GM19452 (cell line): Measurements from ENCODE around the gene LPP.

ENCODE experiments used
- ATAC-seq: cut with Tn5 transposase; IDR thresholded peaks from one replicate; pipeline ENCODE4 v1.9.1; 2021; ENCODE audit not compliant: unreplicated experiment

Gene LPP

DNA sequence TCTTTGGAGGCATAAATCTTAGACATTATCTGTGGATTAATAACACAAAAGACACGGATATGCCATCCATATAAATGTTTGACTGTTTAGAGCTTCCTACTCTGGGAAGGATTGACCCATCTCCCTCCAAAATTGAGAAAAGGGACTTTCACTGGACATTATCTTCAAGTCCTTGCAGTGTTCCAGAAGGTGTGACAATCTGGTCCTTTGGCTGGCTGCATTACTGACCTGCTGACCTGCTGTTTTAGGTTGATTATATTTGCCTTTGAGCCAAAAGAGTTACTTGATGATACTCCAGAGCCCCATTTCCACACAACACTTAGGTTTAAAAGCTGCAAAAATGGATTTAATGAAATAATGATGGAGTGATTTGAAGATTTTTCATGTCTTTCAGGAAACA is 504.6 kb downstream of the LPP start:
- no peak for ATAC-seq

DNA sequence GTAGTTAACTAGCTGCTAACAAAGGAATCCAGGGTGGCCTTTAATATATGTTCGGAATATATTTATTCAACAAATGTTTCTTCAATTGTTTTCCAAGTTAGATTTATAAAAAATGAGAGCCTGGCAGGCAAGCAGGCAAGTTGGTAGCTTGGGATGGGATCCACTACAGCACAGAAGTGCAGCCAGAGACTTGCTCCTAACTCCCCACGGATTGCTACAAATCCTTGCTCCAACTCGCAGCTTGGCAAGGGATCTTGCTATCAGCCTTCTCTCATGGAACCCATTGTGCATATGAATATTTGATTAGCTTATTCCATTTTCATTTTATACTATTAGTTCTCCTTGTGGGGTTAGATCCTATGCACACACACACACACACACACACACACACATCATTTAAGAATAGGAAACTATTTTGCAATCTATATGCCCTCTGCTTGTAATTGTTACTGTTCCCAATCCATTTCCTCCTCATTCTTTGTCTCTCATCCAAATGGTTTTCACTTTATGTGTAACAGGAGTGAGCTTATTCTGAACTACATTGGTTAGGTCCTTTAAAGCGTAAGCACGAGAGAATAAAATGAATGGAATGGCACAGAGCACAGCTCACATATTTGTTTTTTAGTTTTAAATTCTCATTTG is 505.6 kb downstream of the LPP start:
- ATAC-seq, result no peak

DNA sequence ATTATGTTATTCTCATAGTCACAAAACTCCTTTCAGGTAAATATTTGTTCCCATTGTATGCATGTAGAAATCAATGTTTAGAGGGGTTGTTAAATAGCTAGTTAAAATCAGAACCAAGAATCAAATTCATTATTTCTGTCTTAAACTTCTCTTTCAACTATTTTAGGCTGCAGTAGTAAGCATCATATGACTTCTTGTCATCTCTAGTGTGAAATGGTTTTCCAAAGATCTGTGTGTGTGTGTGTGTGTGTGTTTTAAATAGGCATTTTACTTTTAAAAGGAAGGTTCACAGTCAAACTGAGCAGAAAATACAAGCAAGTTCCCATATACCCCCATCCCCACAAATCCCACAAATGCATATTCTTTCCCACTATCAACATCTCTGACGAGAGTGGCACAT is 506.5 kb downstream of the LPP start:
- ATAC-seq, result no peak

DNA sequence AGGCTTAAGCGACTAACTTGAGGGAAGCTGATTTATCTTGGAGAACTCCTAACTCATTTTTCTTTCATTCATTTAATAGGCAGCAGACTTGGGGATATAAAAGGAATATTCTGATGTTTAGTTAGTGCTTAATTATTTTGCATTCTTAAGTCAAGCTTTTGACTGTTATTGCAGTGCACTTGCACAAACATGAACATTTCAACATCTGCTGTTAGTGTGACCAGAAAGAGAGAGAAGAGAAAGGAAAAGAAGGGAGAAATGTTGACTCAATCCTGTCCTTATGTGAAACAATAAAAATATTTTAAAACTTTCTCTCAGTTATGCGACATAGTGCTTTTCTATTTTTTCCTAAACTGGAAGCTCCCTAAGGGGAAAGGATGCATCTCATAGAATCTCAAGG is 507.8 kb downstream of the LPP start:
- no peak for ATAC-seq

DNA sequence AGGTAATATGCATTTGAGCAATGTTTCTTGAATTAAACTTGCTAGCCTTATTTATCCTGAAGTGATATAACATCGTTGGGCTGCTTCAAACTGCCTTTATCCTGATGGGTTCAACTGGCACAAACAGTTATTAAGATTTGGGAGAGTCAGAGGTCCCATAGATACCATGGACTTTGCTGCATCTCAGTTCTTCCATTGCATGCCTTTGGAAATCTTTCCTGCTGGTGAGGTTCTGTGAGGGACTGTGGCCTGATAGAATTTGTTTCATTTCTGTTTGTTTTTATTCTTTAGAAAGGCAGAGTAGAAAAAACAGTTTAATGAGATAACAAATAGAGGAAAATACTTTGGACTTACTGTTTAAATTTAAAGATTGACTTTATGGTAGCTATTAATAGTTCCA is 508.3 kb downstream of the LPP start:
- no peak for ATAC-seq

GRCh38 chr3:188662795-188663194 is 508.8 kb downstream of the LPP start:
- no peak for ATAC-seq

- no peak for ATAC-seq
These were observed 509.9 kb downstream of the LPP start for GRCh38 chr3:188663839-188664238.

DNA sequence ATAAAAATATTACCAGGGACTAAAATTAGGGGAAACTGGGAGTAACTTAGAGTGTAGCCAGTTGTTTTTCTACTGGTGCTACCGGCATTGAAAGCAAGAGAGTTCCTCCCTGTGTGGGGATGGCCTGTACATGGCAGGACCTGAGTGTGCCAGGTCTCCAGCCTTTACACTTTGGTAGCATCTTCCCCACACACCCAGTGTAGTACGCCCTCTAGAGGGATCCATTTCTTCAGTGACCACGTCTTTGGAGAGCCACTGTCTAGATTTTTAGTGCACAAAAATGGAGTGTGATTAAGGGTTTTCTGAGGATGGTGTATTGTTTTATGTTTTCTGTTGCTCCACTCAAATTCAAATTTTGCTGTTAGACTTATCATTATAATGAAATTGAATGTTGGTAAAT is 510.8 kb downstream of the LPP start:
- ATAC-seq, result no peak

DNA sequence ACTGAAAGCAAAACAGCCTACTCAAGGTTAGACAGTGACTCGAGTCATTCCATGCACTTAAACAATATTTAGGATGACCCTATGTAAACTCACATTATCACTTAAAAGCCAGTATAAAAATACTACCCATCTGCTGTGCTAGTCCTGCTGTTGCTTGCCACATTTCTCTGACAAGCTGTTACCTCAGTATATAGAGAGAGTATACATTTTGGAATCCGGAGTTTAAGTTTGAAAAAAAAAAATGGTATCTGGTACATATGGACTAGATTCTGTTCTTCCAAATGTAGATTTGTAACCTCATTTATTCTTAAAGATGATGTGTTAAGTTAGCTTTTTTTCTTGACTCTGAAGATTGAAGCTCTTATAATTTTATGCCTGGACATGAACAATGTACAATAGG is 514.0 kb downstream of the LPP start:
- ATAC-seq, result no peak

GRCh38 chr3:188670446-188670845 is 516.5 kb downstream of the LPP start:
- no peak for ATAC-seq

GRCh38 chr3:188671971-188672370 is 518.0 kb downstream of the LPP start:
- no peak for ATAC-seq

GRCh38 chr3:188672840-188673239 is 518.9 kb downstream of the LPP start:
- no peak for ATAC-seq

- no peak for ATAC-seq
These were observed 519.8 kb downstream of the LPP start for GRCh38 chr3:188673646-188674186.

DNA sequence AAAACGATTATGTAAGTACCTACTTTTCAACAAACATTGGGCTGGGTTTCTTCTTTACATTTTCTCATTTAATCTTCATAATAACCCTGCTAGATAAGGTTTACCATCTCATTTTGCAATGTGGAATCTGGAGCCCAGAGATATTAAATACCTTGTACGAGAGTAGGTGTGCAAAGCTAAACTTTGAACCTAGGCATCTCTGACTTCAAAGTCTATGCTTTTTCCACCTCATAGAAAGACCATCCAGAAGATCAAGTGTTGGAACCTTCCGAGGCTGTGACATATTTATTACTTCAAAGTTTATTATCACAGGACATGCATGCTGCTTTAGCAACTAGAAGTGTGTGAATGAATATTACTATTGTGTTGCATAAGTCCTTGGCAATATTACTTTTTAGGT is 520.6 kb downstream of the LPP start:
- no peak for ATAC-seq

GRCh38 chr3:188677344-188677743 is 523.4 kb downstream of the LPP start:
- ATAC-seq, result no peak

GRCh38 chr3:188680189-188680588 is 526.2 kb downstream of the LPP start:
- ATAC-seq, result no peak

DNA sequence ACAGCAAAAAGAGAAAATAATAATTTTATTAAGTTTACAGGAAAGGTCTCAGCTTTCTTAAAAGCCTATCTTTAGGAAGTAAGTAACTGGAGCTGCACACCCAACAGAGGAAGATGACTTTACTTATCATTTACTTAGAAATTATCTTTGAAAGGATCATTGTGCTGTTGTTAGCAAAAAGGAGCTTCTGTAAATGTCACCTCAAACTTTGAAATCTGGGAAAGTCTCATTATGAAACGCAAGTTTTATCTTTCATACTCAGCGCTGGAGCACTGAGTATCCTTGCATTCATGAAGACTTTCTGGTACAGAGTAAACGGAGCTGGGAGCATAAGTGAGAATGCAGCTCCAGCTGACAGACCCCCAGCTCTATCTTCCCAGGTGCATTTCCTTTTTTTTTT is 526.6 kb downstream of the LPP start:
- ATAC-seq, result no peak

GRCh38 chr3:188682316-188682715 is 528.4 kb downstream of the LPP start:
- ATAC-seq, result no peak

DNA sequence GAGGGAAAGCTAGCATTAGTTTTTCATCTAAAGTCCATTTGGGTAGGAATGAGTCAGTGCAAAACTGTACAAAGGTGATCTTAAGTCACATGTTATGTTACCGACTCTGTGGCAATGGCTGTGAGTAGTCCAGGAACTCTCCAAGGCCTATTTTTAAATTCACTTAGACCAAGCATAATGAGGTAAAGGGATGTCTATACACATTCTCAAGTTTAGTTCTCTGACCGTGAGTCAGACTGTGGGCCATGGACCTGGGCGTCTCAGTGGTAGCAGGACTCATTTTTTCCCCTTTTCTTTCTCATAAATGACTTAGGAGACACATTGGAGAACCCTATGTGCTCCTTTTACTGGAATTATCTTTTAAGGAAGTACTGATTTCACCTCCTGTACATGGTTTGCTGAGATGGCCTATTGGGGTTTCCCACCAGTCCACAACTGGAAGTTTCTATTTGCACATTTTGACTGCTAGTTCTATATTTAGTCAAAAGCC is 529.1 kb downstream of the LPP start:
- ATAC-seq, result no peak

DNA sequence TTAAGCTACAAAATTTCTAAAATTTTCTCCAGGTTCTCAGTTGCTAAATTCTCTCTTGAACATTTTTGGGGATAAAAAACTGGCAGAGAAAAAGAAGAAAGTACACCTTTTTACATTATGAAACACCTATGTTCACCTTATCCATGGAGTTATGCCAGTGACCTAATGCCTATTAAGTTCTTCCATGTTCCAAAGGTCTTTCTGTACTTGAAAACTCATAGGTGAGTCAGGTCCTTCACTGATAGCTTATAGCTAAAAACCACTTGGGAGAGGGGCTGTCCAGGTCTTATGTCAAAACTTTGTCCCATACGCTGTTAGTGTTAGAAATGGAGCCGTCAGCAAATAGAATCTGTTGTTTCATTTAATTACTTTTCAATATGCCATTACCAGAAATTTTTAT is 530.3 kb downstream of the LPP start:
- ATAC-seq, result no peak

GRCh38 chr3:188685789-188686188 is 531.8 kb downstream of the LPP start:
- ATAC-seq, result no peak

DNA sequence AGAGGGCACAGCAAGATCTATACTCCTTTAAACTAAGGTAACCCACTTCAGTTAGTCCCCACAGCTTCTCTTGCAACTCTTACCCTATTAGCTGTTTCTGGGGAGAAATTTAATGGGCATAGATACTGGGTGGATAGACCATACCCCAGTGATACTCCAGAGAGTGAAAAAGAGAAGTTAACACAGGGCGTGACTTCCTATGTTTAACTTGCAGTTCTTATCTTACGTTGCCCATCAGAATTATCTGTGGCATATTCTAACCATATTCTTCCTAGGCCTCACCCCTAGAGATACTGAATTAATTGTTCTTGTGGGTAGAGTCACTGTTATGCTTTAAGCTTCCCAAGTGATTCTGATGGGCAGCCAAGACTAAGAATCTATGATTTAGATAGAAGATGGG is 532.4 kb downstream of the LPP start:
- ATAC-seq, result no peak

GRCh38 chr3:188687389-188687788 is 533.4 kb downstream of the LPP start:
- ATAC-seq, result no peak
